Rectal smooth muscle tissue (tissue), 1 donor: ENCODE measurements around the gene CELA3A.

ENCODE experiments used
- H3K27ac ChIP-seq: one replicate; pipeline ENCODE4 v1.7.0; 2013; ENCODE audit warnings: low read depth, low read length, inconsistent platforms
- H3K27me3 ChIP-seq: one replicate; pipeline ENCODE4 v1.7.0; 2013; ENCODE audit warnings: low read length; ENCODE audit not compliant: control insufficient read depth, insufficient read depth
- H3K36me3 ChIP-seq: one replicate; pipeline ENCODE4 v1.7.0; 2013; ENCODE audit warnings: low read length; ENCODE audit not compliant: control insufficient read depth, insufficient read depth
- H3K4me1 ChIP-seq: one replicate; pipeline ENCODE4 v1.7.0; 2013; ENCODE audit warnings: low read length; ENCODE audit not compliant: control insufficient read depth, insufficient read depth
- H3K4me3 ChIP-seq: one replicate; pipeline ENCODE4 v1.7.0; 2013; ENCODE audit warnings: low read length
- H3K9ac ChIP-seq: one replicate; pipeline ENCODE4 v1.7.0; 2013; ENCODE audit warnings: low read length

The CELA3A gene

GRCh38 chr1:22050330-22050729 lies 48.9 kb downstream of the CELA3A start:
- Histone ChIP-seq H3K4me1 (peaks cover 1% of the 10 kb centered on the region), H3K27ac (no peak overlapping the region), H3K4me3 (no peak overlapping the region), H3K27me3 (no peaks in the 10 kb centered on the region), H3K36me3 (no peaks in the 10 kb centered on the region), H3K9ac (no peak overlapping the region)

- Histone ChIP-seq H3K27ac (no peak overlapping the region), H3K4me3 (no peak overlapping the region)
These were observed 50.2 kb downstream of the CELA3A start for GRCh38 chr1:22051607-22052114.

GRCh38 chr1:22052115-22053016 lies 50.9 kb downstream of the CELA3A start, which contains the start of gene CDC42:
Gene CDC42, plus strand, starts transcription at chr1:22052709. Its CDS starts 25,770 bp downstream, at chr1:22078479.
- peak within 1 kb of the TSS; percentile 59 for H3K9ac ChIP-seq
- H3K27me3 ChIP-seq: no peaks in the 10 kb centered on the region
- peaks cover 15% of the 10 kb centered on the region for H3K4me1 ChIP-seq
- peak within 1 kb of the TSS; percentile 83 for H3K4me3 ChIP-seq
- H3K27ac ChIP-seq: peak within 1 kb of the TSS; percentile 99
- H3K36me3 ChIP-seq: no peaks in the 10 kb centered on the region

More at GRCh38 chr1:22051607-22052114, 50.2 kb downstream of the CELA3A start:
- peaks cover 13% of the 10 kb centered on the region for H3K4me1 ChIP-seq
- no peaks in the 10 kb centered on the region for H3K36me3 ChIP-seq
- no peak overlapping the region for H3K9ac ChIP-seq
- H3K27me3 ChIP-seq: no peaks in the 10 kb centered on the region

GRCh38 chr1:22053017-22053860 lies 51.8 kb downstream of the CELA3A start:
- peak overlapping the region; percentile 99 for H3K27ac ChIP-seq
- H3K27me3 ChIP-seq: no peaks in the 10 kb centered on the region
- H3K36me3 ChIP-seq: no peaks in the 10 kb centered on the region
- H3K4me1 ChIP-seq: peaks cover 15% of the 10 kb centered on the region
- peak overlapping the region; percentile 83 for H3K4me3 ChIP-seq
- H3K9ac ChIP-seq: peak overlapping the region; percentile 59

- peak overlapping the region; percentile 99 for H3K27ac ChIP-seq
- H3K27me3 ChIP-seq: no peaks in the 10 kb centered on the region
- H3K36me3 ChIP-seq: no peaks in the 10 kb centered on the region
- H3K4me3 ChIP-seq: peak overlapping the region; percentile 83
- H3K9ac ChIP-seq: peak overlapping the region; percentile 28
- peaks cover 15% of the 10 kb centered on the region for H3K4me1 ChIP-seq
These were observed 52.7 kb downstream of the CELA3A start for GRCh38 chr1:22053861-22054770.

GRCh38 chr1:22055463-22055862 lies 54.0 kb downstream of the CELA3A start:
- H3K27ac ChIP-seq: no peak overlapping the region
- H3K27me3 ChIP-seq: no peaks in the 10 kb centered on the region
- no peaks in the 10 kb centered on the region for H3K36me3 ChIP-seq
- H3K9ac ChIP-seq: no peak overlapping the region
- peaks cover 15% of the 10 kb centered on the region for H3K4me1 ChIP-seq
- peak overlapping the region; percentile 6 for H3K4me3 ChIP-seq

GRCh38 chr1:22056043-22056442 lies 54.6 kb downstream of the CELA3A start:
- no peak overlapping the region for H3K27ac ChIP-seq
- peak overlapping the region; percentile 4 for H3K4me3 ChIP-seq
- H3K4me1 ChIP-seq: peaks cover 15% of the 10 kb centered on the region

GRCh38 chr1:22056936-22057335 lies 55.5 kb downstream of the CELA3A start:
- no peak overlapping the region for H3K4me3 ChIP-seq
- H3K4me1 ChIP-seq: peaks cover 15% of the 10 kb centered on the region
- no peaks in the 10 kb centered on the region for H3K36me3 ChIP-seq
- H3K27ac ChIP-seq: no peak overlapping the region
- no peaks in the 10 kb centered on the region for H3K27me3 ChIP-seq
- H3K9ac ChIP-seq: no peak overlapping the region

More at GRCh38 chr1:22056043-22056442, 54.6 kb downstream of the CELA3A start:
- H3K36me3 ChIP-seq: no peaks in the 10 kb centered on the region
- H3K9ac ChIP-seq: no peak overlapping the region
- H3K27me3 ChIP-seq: no peaks in the 10 kb centered on the region

GRCh38 chr1:22057861-22058260 lies 56.4 kb downstream of the CELA3A start:
- Histone ChIP-seq H3K36me3 (no peaks in the 10 kb centered on the region), H3K4me3 (no peak overlapping the region), H3K27ac (no peak overlapping the region), H3K9ac (no peak overlapping the region), H3K27me3 (no peaks in the 10 kb centered on the region), H3K4me1 (peaks cover 16% of the 10 kb centered on the region)
